IPS-18c (cell line): Measurements from ENCODE around the gene NRXN2.

Experiments used
- H3K4me3 ChIP-seq: 2 replicates; pipeline ENCODE4 v1.7.0; 2013; ENCODE audit warnings: low read depth, mild to moderate bottlenecking, low read length, moderate library complexity; ENCODE audit not compliant: insufficient read depth
- H3K9me3 ChIP-seq: one replicate; pipeline ENCODE4 v1.6.1; 2013; ENCODE audit warnings: mild to moderate bottlenecking, low read length, moderate library complexity; ENCODE audit not compliant: control insufficient read depth, insufficient read depth

Gene NRXN2

DNA sequence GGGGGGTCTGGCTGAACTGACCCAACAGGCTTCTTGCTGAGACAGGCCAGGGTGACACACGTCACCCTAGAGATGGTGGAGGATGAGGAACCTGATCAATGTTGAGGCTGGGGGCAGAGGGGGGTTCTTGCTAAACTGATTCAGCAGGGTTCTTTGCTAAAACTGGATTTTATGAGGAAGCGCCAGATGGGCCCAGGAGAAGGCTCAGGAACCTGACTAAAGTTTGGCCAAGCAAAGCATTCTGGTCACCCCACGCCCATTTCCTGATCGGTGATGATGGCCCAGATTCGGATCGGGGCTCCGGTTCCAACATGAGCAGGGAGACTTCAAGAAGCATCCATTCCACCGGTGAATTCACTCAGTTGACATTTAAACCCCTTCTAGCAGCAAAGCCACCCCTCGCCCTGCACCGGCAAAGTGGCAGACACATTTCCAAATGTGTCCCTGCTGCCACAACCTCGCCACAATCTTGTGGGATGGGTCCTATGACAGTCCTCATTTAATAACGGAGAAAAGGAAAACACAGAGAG, 166.2 kb downstream of the NRXN2 start:
- no peaks in the 10 kb centered on the region for H3K9me3 ChIP-seq
- no peak overlapping the region for H3K4me3 ChIP-seq
